Measurements from ENCODE around the gene OPN5. TPM values are rescaled to one million over a fixed set of nuclear protein-coding genes. Genes with fewer than 3 reads are reported as not detected.
A peak's percentile ranks its signal among the peaks of the same experiment; 100 is the strongest.
"Not testable (repeated sequence)": the region's sequence is repeated elsewhere in the genome, so short reads cannot be mapped to it uniquely, and the experiment has no call there.

The OPN5 gene
- not detected for total RNA-seq

GRCh38 chr6:47781732-47782131 is at the start of gene OPN5:
OPN5 (plus strand) TSS chr6:47782032; CDS start chr6:47782067, 35 bp downstream.
- intact Hi-C loops (cut with DNase I, micrococcal nuclease): loop anchor here in 1 of 2 experiments (2.0 kb wide), 1 partner anchor 47 kb away; no protein-coding TSS in a partner anchor

GRCh38 chr6:47733879-47734558 is 47.8 kb upstream of the OPN5 start:
- H3K4me3 Mint-ChIP-seq: no peak overlapping the region
- ChIA-PET CTCF (interaction anchor here (0.6 to 3.0 kb wide), 13 partner anchors 9 to 319 kb away, joined by 3 to 34 read pairs (median 5); no protein-coding TSS in a partner anchor), POLR2A (no interaction called here)
- ATAC-seq (no peak), DNase-seq (no peak)
- H3K27me3 Mint-ChIP-seq: peaks cover 13% of the 10 kb centered on the region
- H3K27ac Mint-ChIP-seq: no peak overlapping the region
- intact Hi-C loops (cut with DNase I, micrococcal nuclease): loop anchor here (1.0 to 5.0 kb wide), 4 partner anchors 47 to 322 kb away; no protein-coding TSS in a partner anchor
- H3K36me3 Mint-ChIP-seq (ENCODE audit: low read depth): no peaks in the 10 kb centered on the region
- no peaks in the 10 kb centered on the region for H3K9me3 Mint-ChIP-seq (ENCODE audit: low read depth)
- H3K4me1 Mint-ChIP-seq: peaks cover 7% of the 10 kb centered on the region

More at GRCh38 chr6:47781732-47782131, at the start of gene OPN5:
- no peaks in the 10 kb centered on the region for H3K36me3 Mint-ChIP-seq (ENCODE audit: low read depth)
- CTCF ChIA-PET: interaction anchor here (0.6 to 6.0 kb wide), 7 partner anchors 126 to 921 kb away, joined by 3 to 83 read pairs (median 4); no protein-coding TSS in a partner anchor
- POLR2A ChIA-PET: no interaction called here
- peaks cover 6% of the 10 kb centered on the region for H3K27me3 Mint-ChIP-seq
- DNase-seq (no peak), ATAC-seq (no peak)
- no peak within 1 kb of the TSS for H3K4me3 Mint-ChIP-seq
- no peaks in the 10 kb centered on the region for H3K9me3 Mint-ChIP-seq (ENCODE audit: low read depth)
- H3K27ac Mint-ChIP-seq: no peak within 1 kb of the TSS
- peaks cover 5% of the 10 kb centered on the region for H3K4me1 Mint-ChIP-seq

GRCh38 chr6:47734831-47735481 is 46.9 kb upstream of the OPN5 start:
- Mint-ChIP-seq H3K4me1 (peaks cover 2% of the 10 kb centered on the region), H3K9me3 (ENCODE audit: low read depth) (no peaks in the 10 kb centered on the region), H3K4me3 (no peak overlapping the region), H3K27me3 (peaks cover 13% of the 10 kb centered on the region), H3K36me3 (ENCODE audit: low read depth) (no peaks in the 10 kb centered on the region), H3K27ac (no peak overlapping the region)
- ATAC-seq (no peak), DNase-seq (no peak)
- ChIA-PET CTCF (interaction anchor here (0.9 to 3.0 kb wide), 9 partner anchors 10 to 320 kb away, joined by 4 to 34 read pairs (median 5); no protein-coding TSS in a partner anchor), POLR2A (no interaction called here)
- intact Hi-C loops (cut with DNase I, micrococcal nuclease): loop anchor here (1.0 to 5.0 kb wide), 5 partner anchors 46 to 323 kb away; partner anchors contain the start of gene CD2AP (in 1 of the 2)

GRCh38 chr6:47736083-47736700 is 45.6 kb upstream of the OPN5 start:
- DNase-seq: no peak
- H3K9me3 Mint-ChIP-seq (ENCODE audit: low read depth): no peaks in the 10 kb centered on the region
- no peak overlapping the region for H3K27ac Mint-ChIP-seq
- no peak for ATAC-seq
- peaks cover 13% of the 10 kb centered on the region for H3K27me3 Mint-ChIP-seq
- H3K36me3 Mint-ChIP-seq (ENCODE audit: low read depth): no peaks in the 10 kb centered on the region
- ChIA-PET POLR2A (no interaction called here), CTCF (no interaction called here)
- intact Hi-C loops (cut with DNase I, micrococcal nuclease): loop anchor here in 1 of 2 experiments (5.0 kb wide), 1 partner anchor 259 kb away; the partner anchor contains the start of gene CD2AP
- H3K4me1 Mint-ChIP-seq: peaks cover 2% of the 10 kb centered on the region
- no peak overlapping the region for H3K4me3 Mint-ChIP-seq

- peaks cover 11% of the 10 kb centered on the region for H3K4me1 Mint-ChIP-seq
- H3K4me3 Mint-ChIP-seq: no peak overlapping the region
- no peak overlapping the region for H3K27ac Mint-ChIP-seq
- ATAC-seq (no peak), DNase-seq (no peak)
- H3K36me3 Mint-ChIP-seq (ENCODE audit: low read depth): no peaks in the 10 kb centered on the region
- peaks cover 13% of the 10 kb centered on the region for H3K27me3 Mint-ChIP-seq
- ChIA-PET CTCF (no interaction called here), POLR2A (interaction anchor here (0.6 kb wide), 1 partner anchor 11 kb away, joined by 3 read pairs; no protein-coding TSS in a partner anchor)
- intact Hi-C loops (cut with DNase I, micrococcal nuclease): loop anchor here in 1 of 2 experiments (5.0 kb wide), 1 partner anchor 260 kb away; the partner anchor contains the start of gene CD2AP
- H3K9me3 Mint-ChIP-seq (ENCODE audit: low read depth): no peaks in the 10 kb centered on the region
Measured at GRCh38 chr6:47737406-47737805, 44.4 kb upstream of the OPN5 start.

GRCh38 chr6:47740714-47741113 is 41.1 kb upstream of the OPN5 start:
- intact Hi-C loops (cut with DNase I, micrococcal nuclease): no loop called here
- CTCF ChIA-PET: no interaction called here

GRCh38 chr6:47741807-47742206 is 40.0 kb upstream of the OPN5 start:
- ChIA-PET POLR2A (no interaction called here), CTCF (interaction anchor here (0.7 to 1.1 kb wide), 3 partner anchors 39 to 111 kb away, joined by 3 read pairs; no protein-coding TSS in a partner anchor)
- Mint-ChIP-seq H3K4me3 (no peak overlapping the region), H3K27ac (peak overlapping the region; percentile 66), H3K4me1 (peaks cover 14% of the 10 kb centered on the region), H3K36me3 (ENCODE audit: low read depth) (no peaks in the 10 kb centered on the region), H3K9me3 (ENCODE audit: low read depth) (no peaks in the 10 kb centered on the region), H3K27me3 (peaks cover 3% of the 10 kb centered on the region)
- peak; percentile 92 for ATAC-seq
- peak; percentile 21 for DNase-seq
- intact Hi-C loops (cut with DNase I, micrococcal nuclease): no loop called here

More at GRCh38 chr6:47740714-47741113, 41.1 kb upstream of the OPN5 start:
- DNase-seq (no peak), ATAC-seq (no peak)
- Mint-ChIP-seq H3K4me1 (peaks cover 14% of the 10 kb centered on the region), H3K4me3 (no peak overlapping the region), H3K36me3 (ENCODE audit: low read depth) (no peaks in the 10 kb centered on the region), H3K27ac (no peak overlapping the region), H3K9me3 (ENCODE audit: low read depth) (no peaks in the 10 kb centered on the region), H3K27me3 (peaks cover 5% of the 10 kb centered on the region)
- POLR2A ChIA-PET: no interaction called here

- POLR2A ChIA-PET: no interaction called here
- H3K4me1 Mint-ChIP-seq: peaks cover 14% of the 10 kb centered on the region
- H3K4me3 Mint-ChIP-seq: no peak overlapping the region
- H3K36me3 Mint-ChIP-seq (ENCODE audit: low read depth): no peaks in the 10 kb centered on the region
- CTCF ChIA-PET: no interaction called here
- H3K27me3 Mint-ChIP-seq: peaks cover 3% of the 10 kb centered on the region
- H3K9me3 Mint-ChIP-seq (ENCODE audit: low read depth): no peaks in the 10 kb centered on the region
- ATAC-seq: no peak
- no peak overlapping the region for H3K27ac Mint-ChIP-seq
- DNase-seq: no peak
- intact Hi-C loops (cut with DNase I, micrococcal nuclease): no loop called here
Measured at GRCh38 chr6:47743744-47744143, 38.1 kb upstream of the OPN5 start.

GRCh38 chr6:47745269-47745668 is 36.6 kb upstream of the OPN5 start:
- DNase-seq; POLR2A ChIA-PET; CTCF ChIA-PET; intact Hi-C loops (cut with DNase I, micrococcal nuclease); ATAC-seq; H3K27me3 Mint-ChIP-seq; H3K4me3 Mint-ChIP-seq; H3K27ac Mint-ChIP-seq; H3K9me3 Mint-ChIP-seq (ENCODE audit: low read depth); H3K36me3 Mint-ChIP-seq (ENCODE audit: low read depth): not testable (repeated sequence)
- H3K4me1 Mint-ChIP-seq: peaks cover 20% of the 10 kb centered on the region

GRCh38 chr6:47749757-47750156 is 32.1 kb upstream of the OPN5 start:
- no peak for DNase-seq
- no peaks in the 10 kb centered on the region for H3K36me3 Mint-ChIP-seq (ENCODE audit: low read depth)
- intact Hi-C loops (cut with DNase I, micrococcal nuclease): no loop called here
- peaks cover 10% of the 10 kb centered on the region for H3K27me3 Mint-ChIP-seq
- H3K4me3 Mint-ChIP-seq: no peak overlapping the region
- POLR2A ChIA-PET: no interaction called here
- ATAC-seq: peak; percentile 49
- peaks cover 7% of the 10 kb centered on the region for H3K4me1 Mint-ChIP-seq
- H3K9me3 Mint-ChIP-seq (ENCODE audit: low read depth): no peaks in the 10 kb centered on the region
- CTCF ChIA-PET: interaction anchor here (1.1 kb wide), 1 partner anchor 118 kb away, joined by 3 read pairs; no protein-coding TSS in a partner anchor
- no peak overlapping the region for H3K27ac Mint-ChIP-seq

- POLR2A ChIA-PET: no interaction called here
- Mint-ChIP-seq H3K36me3 (ENCODE audit: low read depth) (no peaks in the 10 kb centered on the region), H3K9me3 (ENCODE audit: low read depth) (peaks cover 2% of the 10 kb centered on the region), H3K27ac (no peak overlapping the region), H3K4me3 (no peak overlapping the region), H3K4me1 (peaks cover 7% of the 10 kb centered on the region), H3K27me3 (peaks cover 14% of the 10 kb centered on the region)
- ATAC-seq: no peak
- intact Hi-C loops (cut with DNase I, micrococcal nuclease): no loop called here
- CTCF ChIA-PET: interaction anchor here (0.7 kb wide), 1 partner anchor 13 kb away, joined by 3 read pairs; no protein-coding TSS in a partner anchor
- no peak for DNase-seq
Measured at GRCh38 chr6:47752801-47753200, 29.0 kb upstream of the OPN5 start.

Data from activated CD4-positive, alpha-beta T cell treated with anti-CD3 and anti-CD28 coated beads for 36 hours (primary cell).